ENCODE results near the gene MC5R.

DNA sequence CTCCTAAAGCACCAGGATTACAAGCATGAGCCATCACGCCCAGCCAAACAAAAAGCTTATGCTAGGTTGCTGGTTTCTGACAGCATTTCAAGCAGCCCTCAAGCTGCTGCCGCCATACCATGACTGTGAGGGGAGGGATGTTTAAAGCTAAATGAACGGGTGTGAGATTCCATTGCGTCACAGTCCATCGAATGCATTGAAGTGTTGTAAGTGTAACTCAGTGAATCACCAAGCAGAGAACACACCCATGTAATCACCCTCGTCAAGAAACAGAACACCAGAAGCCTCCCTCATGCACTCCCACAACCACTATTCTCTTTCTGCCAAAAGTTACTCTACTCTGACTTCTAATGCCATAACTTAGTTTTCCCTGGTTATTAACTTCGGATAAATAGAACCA, 32.8 kb upstream of the MC5R start:
- TF ChIP-seq, protein P1, sequence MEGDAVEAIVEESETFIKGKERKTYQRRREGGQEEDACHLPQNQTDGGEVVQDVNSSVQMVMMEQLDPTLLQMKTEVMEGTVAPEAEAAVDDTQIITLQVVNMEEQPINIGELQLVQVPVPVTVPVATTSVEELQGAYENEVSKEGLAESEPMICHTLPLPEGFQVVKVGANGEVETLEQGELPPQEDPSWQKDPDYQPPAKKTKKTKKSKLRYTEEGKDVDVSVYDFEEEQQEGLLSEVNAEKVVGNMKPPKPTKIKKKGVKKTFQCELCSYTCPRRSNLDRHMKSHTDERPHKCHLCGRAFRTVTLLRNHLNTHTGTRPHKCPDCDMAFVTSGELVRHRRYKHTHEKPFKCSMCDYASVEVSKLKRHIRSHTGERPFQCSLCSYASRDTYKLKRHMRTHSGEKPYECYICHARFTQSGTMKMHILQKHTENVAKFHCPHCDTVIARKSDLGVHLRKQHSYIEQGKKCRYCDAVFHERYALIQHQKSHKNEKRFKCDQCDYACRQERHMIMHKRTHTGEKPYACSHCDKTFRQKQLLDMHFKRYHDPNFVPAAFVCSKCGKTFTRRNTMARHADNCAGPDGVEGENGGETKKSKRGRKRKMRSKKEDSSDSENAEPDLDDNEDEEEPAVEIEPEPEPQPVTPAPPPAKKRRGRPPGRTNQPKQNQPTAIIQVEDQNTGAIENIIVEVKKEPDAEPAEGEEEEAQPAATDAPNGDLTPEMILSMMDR (IDR thresholded peaks at IDR 0.05), result no peak
- TF ChIP-seq POLR2A (IDR thresholded peaks at IDR 0.05), result no peak

All from vagina (tissue), 2 donors.